ENCODE measurements around the gene MATN4.

DNA sequence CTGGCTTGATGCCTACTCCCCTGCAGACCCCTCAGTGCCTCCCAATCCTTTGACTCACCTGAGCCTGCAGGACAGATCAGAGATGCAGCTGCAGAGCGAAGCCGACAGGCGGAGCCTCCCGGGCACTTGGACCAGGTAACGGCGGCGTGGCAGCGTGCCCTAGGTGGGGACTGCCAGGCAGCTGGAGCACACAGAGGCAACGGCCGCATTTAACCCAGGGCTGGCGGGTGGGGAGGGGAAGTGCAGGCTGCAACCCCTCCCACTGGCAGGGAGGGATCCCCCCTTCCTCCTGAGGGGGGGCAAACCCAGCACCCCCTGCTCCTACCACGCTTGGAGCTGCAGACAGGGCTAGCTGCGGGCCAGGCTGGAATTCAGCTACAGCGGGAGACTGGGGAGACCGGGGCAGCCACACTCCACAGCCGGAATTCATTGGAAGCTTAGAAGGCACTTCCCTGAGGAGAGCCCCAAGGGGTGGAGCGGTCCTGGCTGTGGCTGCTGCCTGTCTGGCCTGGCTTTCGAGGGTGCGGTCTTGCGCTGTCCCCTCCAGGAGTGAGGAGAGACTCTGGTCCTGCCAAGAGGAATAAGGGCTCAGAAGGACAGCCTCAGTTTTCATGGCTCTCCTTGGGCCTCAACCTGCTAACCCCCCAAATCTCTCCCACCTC lies at the start of gene MATN4:
- no peak for TF ChIP-seq CTCF (IDR thresholded peaks at IDR 0.05; ENCODE audit: insufficient read depth, low read length)
- no peak for TF ChIP-seq POLR2AphosphoS5 (IDR thresholded peaks at IDR 0.05; ENCODE audit: low read depth)
